GM23338 (cell line): ENCODE measurements around the gene INPP4B. TPM values are rescaled to one million over a fixed set of nuclear protein-coding genes. Genes with fewer than 3 reads are reported as not detected.

Experiments used
- ATAC-seq: fragments of 200-7000 bp; cut with Tn5 transposase; 3 replicates; pipeline ENCODE4 v1.9.1; 2020
- DNase-seq: peaks from one replicate; pipeline ENCODE4 v3.0.0-alpha.2; 2015; ENCODE audit warnings: low spot score
- H2AFZ ChIP-seq: fragments of 200-600 bp; sonication (generic); 2 replicates; pipeline ENCODE4 v1.8.0; 2016; ENCODE audit warnings: antibody characterized with exemption, mild to moderate bottlenecking, moderate library complexity
- H3F3A ChIP-seq: fragments of 200-600 bp; sonication (generic); replicated peaks from 2 replicates; pipeline ENCODE4 v1.8.0; 2017; ENCODE audit warnings: antibody characterized with exemption, mixed run types, low read depth
- H3K27ac ChIP-seq: fragments of 200-600 bp; sonication (generic); 2 replicates; pipeline ENCODE4 v1.6.1; 2016; ENCODE audit warnings: low read depth
- H3K27me3 ChIP-seq: fragments of 200-600 bp; sonication (generic); 2 replicates; pipeline ENCODE4 v1.8.0; 2016; ENCODE audit warnings: mild to moderate bottlenecking, mixed run types, moderate library complexity; ENCODE audit not compliant: insufficient read depth
- H3K36me3 ChIP-seq: fragments of 200-600 bp; sonication (generic); 2 replicates; pipeline ENCODE4 v1.8.0; 2016; ENCODE audit warnings: mild to moderate bottlenecking; ENCODE audit not compliant: insufficient read depth
- H3K4me1 ChIP-seq: fragments of 200-600 bp; sonication (generic); 2 replicates; pipeline ENCODE4 v1.8.0; 2016; ENCODE audit warnings: mild to moderate bottlenecking, moderate library complexity; ENCODE audit not compliant: insufficient read depth
- H3K4me2 ChIP-seq: fragments of 200-600 bp; sonication (generic); 2 replicates; pipeline ENCODE4 v1.7.1; 2017; ENCODE audit warnings: mixed run types
- H3K4me3 ChIP-seq: fragments of 200-600 bp; sonication (generic); 2 replicates; pipeline ENCODE4 v1.6.1; 2016; ENCODE audit warnings: mixed run types
- H3K79me2 ChIP-seq: fragments of 200-600 bp; sonication (generic); replicated peaks from 2 replicates; pipeline ENCODE4 v1.8.0; 2017; ENCODE audit warnings: mild to moderate bottlenecking; ENCODE audit not compliant: insufficient read depth
- H3K9me2 ChIP-seq: fragments of 200-600 bp; sonication (generic); 2 replicates; pipeline ENCODE4 v1.8.0; 2017; ENCODE audit not compliant: insufficient read depth
- H4K20me1 ChIP-seq: fragments of 200-600 bp; sonication (generic); replicated peaks from 2 replicates; pipeline ENCODE4 v1.8.0; 2017; ENCODE audit warnings: mild to moderate bottlenecking; ENCODE audit not compliant: insufficient read depth
- H3K27ac Mint-ChIP-seq: 2 replicates; pipeline ENCODE4 v1.8.0; 2020; ENCODE audit warnings: inconsistent platforms, mild to moderate bottlenecking, moderate library complexity, mixed read lengths
- H3K27me3 Mint-ChIP-seq: 3 replicates; pipeline ENCODE4 v1.8.0; 2022; ENCODE audit warnings: low read depth, mild to moderate bottlenecking, moderate library complexity, mixed read lengths, inconsistent platforms; ENCODE audit not compliant: insufficient read depth, poor library complexity
- H3K36me3 Mint-ChIP-seq: 3 replicates; pipeline ENCODE4 v1.8.0; 2021; ENCODE audit warnings: low read depth, mild to moderate bottlenecking, inconsistent platforms, moderate library complexity, mixed read lengths
- H3K4me1 Mint-ChIP-seq: 3 replicates; pipeline ENCODE4 v1.8.0; 2020; ENCODE audit warnings: mild to moderate bottlenecking, inconsistent platforms, mixed read lengths
- H3K4me3 Mint-ChIP-seq: 3 replicates; pipeline ENCODE4 v1.8.0; 2021; ENCODE audit warnings: moderate library complexity, mild to moderate bottlenecking, inconsistent platforms, mixed read lengths
- H3K9me3 Mint-ChIP-seq: 3 replicates; pipeline ENCODE4 v1.8.0; 2020; ENCODE audit warnings: moderate library complexity, mild to moderate bottlenecking, inconsistent platforms, mixed read lengths
- CTCF ChIP-seq, 2 experiments: fragments of 200-600 bp in 1 of 2; sonication (generic) in 1 of 2; conservative IDR thresholded peaks; 2 replicates each; pipeline versions ENCODE4 v1.5.1 to v1.6.1; 2016 to 2017; ENCODE audit warnings: antibody characterized with exemption in 2 of 2, low read depth in 2 of 2, mild to moderate bottlenecking in 2 of 2, moderate library complexity in 1 of 2
- EZH2 ChIP-seq: fragments of 200-600 bp; sonication (generic); IDR thresholded peaks from one replicate; pipeline ENCODE4 v1.8.0; 2017; ENCODE audit warnings: antibody characterized with exemption, mild to moderate bottlenecking, low read depth; ENCODE audit not compliant: unreplicated experiment
- EZH2phosphoT487 ChIP-seq: fragments of 200-600 bp; sonication (generic); IDR thresholded peaks from one replicate; pipeline ENCODE4 v1.8.1; 2018; ENCODE audit warnings: antibody characterized with exemption; ENCODE audit not compliant: unreplicated experiment
- JUNB ChIP-seq: IDR thresholded peaks from one replicate; pipeline ENCODE4 v1.6.1; 2016; ENCODE audit warnings: antibody characterized with exemption; ENCODE audit not compliant: unreplicated experiment
- REST ChIP-seq: IDR thresholded peaks from one replicate; pipeline ENCODE4 v1.6.1; 2018; ENCODE audit warnings: antibody characterized with exemption; ENCODE audit not compliant: unreplicated experiment
- STAT1 ChIP-seq: IDR thresholded peaks from one replicate; pipeline ENCODE4 v1.6.1; 2016; ENCODE audit warnings: antibody characterized with exemption; ENCODE audit not compliant: unreplicated experiment
- ZNF114 ChIP-seq: fragments of 250-450 bp; sonication (Bioruptor Pico); IDR thresholded peaks from 2 replicates; pipeline ENCODE4 v1.5.0; 2020; ENCODE audit warnings: mild to moderate bottlenecking, moderate library complexity
- ZNF331 ChIP-seq: fragments of 250-450 bp; sonication (Bioruptor Pico); IDR thresholded peaks from 2 replicates; pipeline ENCODE4 v1.5.0; 2020; ENCODE audit warnings: low read depth, mild to moderate bottlenecking, moderate library complexity
- ZNF462 ChIP-seq: fragments of 250-450 bp; sonication (Bioruptor Pico); IDR thresholded peaks from 2 replicates; pipeline ENCODE4 v1.5.0; 2020; ENCODE audit warnings: mild to moderate bottlenecking, moderate library complexity
- polyA plus RNA-seq: library from polyadenylated mRNA; unstranded; fragments of >200 nt; fragmentation: Nextera tagmentation; extraction: Ambion mirVana; gene quantifications from 2 replicates; pipeline ENCODE4 v1.2.1, GENCODE V29; 2016
- total RNA-seq: library from RNA; depleted of rRNA; stranded (reverse); fragments of >200 nt; shearing (Covaris generic); gene quantifications from 2 replicates; pipeline ENCODE4 v1.2.3, GENCODE V29; 2014

INPP4B gene
- total and polyA plus RNA-seq, 2 experiments from 2014 or later, result 0.11 to 0.14 TPM

GRCh38 chr4:142040043-142040442, 806.1 kb downstream of the INPP4B start:
- H4K20me1 ChIP-seq, result no peaks in the 10 kb centered on the region
- no peaks in the 10 kb centered on the region for H3K9me2 ChIP-seq
- no peak overlapping the region for H3K27ac ChIP-seq
- no peaks in the 10 kb centered on the region for H3K36me3 ChIP-seq
- peak in 1 of 2 experiments; percentile 61; a peak in 2 of 4 replicates for TF ChIP-seq CTCF (conservative IDR thresholded peaks at IDR 0.05; ENCODE audit: low read depth in 2 of 2)
- no peak for TF ChIP-seq EZH2phosphoT487
- H3K27me3 ChIP-seq, result no peaks in the 10 kb centered on the region
- Mint-ChIP-seq H3K27ac (no peak overlapping the region; the same call in 1 of the 2 replicates), H3K4me3 (no peak overlapping the region), H3K9me3 (no peaks in the 10 kb centered on the region), H3K36me3 (no peaks in the 10 kb centered on the region), H3K27me3 (no peaks in the 10 kb centered on the region), H3K4me1 (peaks cover 14% of the 10 kb centered on the region)
- no peak overlapping the region for H3K4me3 ChIP-seq
- no peaks in the 10 kb centered on the region for H3F3A ChIP-seq
- H3K4me1 ChIP-seq, result peaks cover 13% of the 10 kb centered on the region
- 0 out of 2 replicates have a peak overlapping the region, but pooled peaks have one; percentile 28 for H2AFZ ChIP-seq
- DNase-seq (peak; percentile 39), ATAC-seq (peak; percentile 79)
- no peaks in the 10 kb centered on the region for H3K79me2 ChIP-seq
- no peak overlapping the region for H3K4me2 ChIP-seq

GRCh38 chr4:142036795-142037583, 809.1 kb downstream of the INPP4B start:
- Mint-ChIP-seq H3K9me3 (no peaks in the 10 kb centered on the region), H3K27ac (no peak overlapping the region), H3K27me3 (peaks cover 2% of the 10 kb centered on the region), H3K4me1 (no peaks in the 10 kb centered on the region; the same call in 2 of the 3 replicates), H3K36me3 (no peaks in the 10 kb centered on the region), H3K4me3 (no peak overlapping the region)
- Histone ChIP-seq H3F3A (no peaks in the 10 kb centered on the region), H2AFZ (no peak overlapping the region), H3K4me3 (no peak overlapping the region), H3K9me2 (no peaks in the 10 kb centered on the region; the same call in 1 of the 2 replicates), H3K4me1 (no peaks in the 10 kb centered on the region), H3K27ac (no peak overlapping the region), H3K36me3 (no peaks in the 10 kb centered on the region), H4K20me1 (no peaks in the 10 kb centered on the region), H3K4me2 (no peak overlapping the region), H3K79me2 (no peaks in the 10 kb centered on the region), H3K27me3 (no peaks in the 10 kb centered on the region)
- no peak for ATAC-seq
- DNase-seq, result no peak
- no peak for TF ChIP-seq ZNF462
- no peak for TF ChIP-seq EZH2
- no peak for TF ChIP-seq JUNB
- no peak for TF ChIP-seq ZNF114 (CRISPR knock-in tag)
- TF ChIP-seq STAT1, result no peak
- TF ChIP-seq REST, result no peak
- TF ChIP-seq ZNF331 (CRISPR knock-in tag), result no peak
